Lower leg skin (tissue), 3 donors: ENCODE results near the gene ALKBH3.

Experiments used
- POLR2A ChIP-seq, 2 donors: fragments of 450-650 bp; IDR thresholded peaks; one replicate each; pipeline ENCODE4 v1.6.1; 2016 to 2017; ENCODE audit warnings: antibody characterized with exemption in 2 of 2, mild to moderate bottlenecking in 1 of 2, moderate library complexity in 1 of 2
- TF ChIP-seq, protein P1 (sequence below), 3 donors: fragments of 450-650 bp; IDR thresholded peaks; one replicate each; pipeline ENCODE4 v1.5.1; 2016; ENCODE audit warnings: antibody characterized with exemption in 3 of 3, mild to moderate bottlenecking in 3 of 3, moderate library complexity in 2 of 3

DNA sequence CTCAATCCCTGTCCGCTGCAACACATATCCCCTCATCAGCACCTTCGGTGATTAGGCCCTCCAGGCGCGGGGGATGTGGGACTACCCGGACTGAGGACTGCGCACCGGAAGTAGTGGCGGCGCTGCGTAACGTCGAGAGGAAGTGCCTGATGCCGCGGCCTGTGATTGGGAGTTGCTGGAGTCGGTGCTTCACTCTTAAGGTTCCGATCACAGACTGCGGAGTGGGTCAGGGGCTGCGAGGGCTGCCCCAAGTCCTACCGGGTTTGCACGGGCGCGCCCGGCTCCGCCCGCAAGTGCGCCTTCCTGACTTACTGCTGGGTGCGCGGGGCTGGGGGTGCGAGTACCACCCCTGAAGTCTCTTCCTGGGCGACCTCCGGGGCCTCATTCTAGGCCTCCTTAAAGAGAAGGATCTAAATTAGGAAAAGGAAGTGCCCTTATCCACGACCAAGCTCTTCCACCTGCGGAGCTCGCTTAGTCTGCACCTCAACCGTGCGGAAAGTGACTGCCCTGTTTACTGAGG is at the start of gene ALKBH3:
- no peak for TF ChIP-seq POLR2A (IDR thresholded peaks at IDR 0.05)
- TF ChIP-seq, protein P1, sequence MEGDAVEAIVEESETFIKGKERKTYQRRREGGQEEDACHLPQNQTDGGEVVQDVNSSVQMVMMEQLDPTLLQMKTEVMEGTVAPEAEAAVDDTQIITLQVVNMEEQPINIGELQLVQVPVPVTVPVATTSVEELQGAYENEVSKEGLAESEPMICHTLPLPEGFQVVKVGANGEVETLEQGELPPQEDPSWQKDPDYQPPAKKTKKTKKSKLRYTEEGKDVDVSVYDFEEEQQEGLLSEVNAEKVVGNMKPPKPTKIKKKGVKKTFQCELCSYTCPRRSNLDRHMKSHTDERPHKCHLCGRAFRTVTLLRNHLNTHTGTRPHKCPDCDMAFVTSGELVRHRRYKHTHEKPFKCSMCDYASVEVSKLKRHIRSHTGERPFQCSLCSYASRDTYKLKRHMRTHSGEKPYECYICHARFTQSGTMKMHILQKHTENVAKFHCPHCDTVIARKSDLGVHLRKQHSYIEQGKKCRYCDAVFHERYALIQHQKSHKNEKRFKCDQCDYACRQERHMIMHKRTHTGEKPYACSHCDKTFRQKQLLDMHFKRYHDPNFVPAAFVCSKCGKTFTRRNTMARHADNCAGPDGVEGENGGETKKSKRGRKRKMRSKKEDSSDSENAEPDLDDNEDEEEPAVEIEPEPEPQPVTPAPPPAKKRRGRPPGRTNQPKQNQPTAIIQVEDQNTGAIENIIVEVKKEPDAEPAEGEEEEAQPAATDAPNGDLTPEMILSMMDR (IDR thresholded peaks at IDR 0.05): no peak
